NB4 (cell line): Measurements from ENCODE around the gene STX1B.
"Not testable (repeated sequence)": the region's sequence is repeated elsewhere in the genome, so short reads cannot be mapped to it uniquely, and the experiment has no call there.

Source experiments
- DNase-seq: peaks from one replicate; pipeline ENCODE4 v3.0.0; 2010; ENCODE audit warnings: low read depth
- H3K4me3 ChIP-seq: one replicate; pipeline ENCODE4 v1.5.1; 2011; ENCODE audit warnings: mild to moderate bottlenecking, low read depth, low read length, moderate library complexity
- CTCF ChIP-seq: IDR thresholded peaks from one replicate; pipeline ENCODE4 v1.5.1; 2012; ENCODE audit warnings: low read depth, low read length
- MAX ChIP-seq: IDR thresholded peaks from 2 replicates; pipeline ENCODE4 v1.6.1; 2011; ENCODE audit warnings: low read depth, low read length
- MYC ChIP-seq: IDR thresholded peaks from 2 replicates; pipeline ENCODE4 v1.6.1; 2011; ENCODE audit warnings: low read depth, low read length
- POLR2A ChIP-seq: IDR thresholded peaks from 2 replicates; pipeline ENCODE4 v1.6.1; 2011; ENCODE audit warnings: mild to moderate bottlenecking; ENCODE audit not compliant: insufficient read length; ENCODE audit errors: extremely low read depth

Gene STX1B

GRCh38 chr16:31022544-31023251 lies 12.3 kb upstream of the STX1B start:
- no peak for DNase-seq
- TF ChIP-seq MAX: no peak
- TF ChIP-seq MYC: no peak
- no peak for TF ChIP-seq POLR2A
- TF ChIP-seq CTCF: no peak
- no peak overlapping the region for H3K4me3 ChIP-seq

- DNase-seq: no peak
- no peak overlapping the region for H3K4me3 ChIP-seq
- TF ChIP-seq CTCF: no peak
- TF ChIP-seq MYC: no peak
- TF ChIP-seq MAX: no peak
- TF ChIP-seq POLR2A: no peak
Observed at GRCh38 chr16:31020536-31020935, 10.1 kb upstream of the STX1B start.

- not testable (repeated sequence) for H3K4me3 ChIP-seq, DNase-seq
Observed at GRCh38 chr16:31017756-31018155, 7.3 kb upstream of the STX1B start.

- no peak for DNase-seq
- H3K4me3 ChIP-seq: no peak overlapping the region
- no peak for TF ChIP-seq MAX
- no peak for TF ChIP-seq CTCF
- TF ChIP-seq POLR2A: no peak
- TF ChIP-seq MYC: no peak
Observed at GRCh38 chr16:31016018-31016417, 5.6 kb upstream of the STX1B start.

- not testable (repeated sequence) for DNase-seq, H3K4me3 ChIP-seq
Observed at GRCh38 chr16:31013292-31013691, 2.9 kb upstream of the STX1B start.

- DNase-seq: not testable (repeated sequence)
Observed at GRCh38 chr16:31011815-31012214, 1.4 kb upstream of the STX1B start.

GRCh38 chr16:31009894-31010584 lies 399 bp downstream of the STX1B start:
- no peak for DNase-seq
- TF ChIP-seq POLR2A (no peak), CTCF (no peak)
- no peak overlapping the region for H3K4me3 ChIP-seq

More at GRCh38 chr16:31011815-31012214, 1.4 kb upstream of the STX1B start:
- H3K4me3 ChIP-seq: not testable (repeated sequence)
